Posterior vena cava (tissue), 2 donors: ENCODE measurements around the gene CXXC5. TPM values are rescaled to one million over a fixed set of nuclear protein-coding genes. Genes with fewer than 3 reads are reported as not detected.
A peak's percentile ranks its signal among the peaks of the same experiment; 100 is the strongest.
"Not testable (repeated sequence)": the region's sequence is repeated elsewhere in the genome, so short reads cannot be mapped to it uniquely, and the experiment has no call there.

Experiments
- DNase-seq: peaks from one replicate; pipeline ENCODE4 v3.0.0-alpha.2; 2020; ENCODE audit warnings: low spot score
- intact Hi-C, 2 donors: fragments of 100-400 bp; cut with DNase I; formaldehyde crosslinking; loops; one replicate each; pipeline versions ENCODE4 v1.14.1 to v1.14.2; 2022 to 2023
- total RNA-seq, 2 donors: library from RNA; stranded (reverse); fragmentation: NEBNext Ultra II Directional; extraction: Animal tissue kit (Norgen Biotek cat#: 25700); gene quantifications; one replicate each; pipeline ENCODE4 v1.2.1, GENCODE V29; 2021
- donor health status: DM: yes; HTN: yes; CAD: no.
- donor health status: DM: yes; HTN: yes; CAD: no.

Gene CXXC5
- total RNA-seq, 2 donors from 2014 or later, result 48.9 to 49.1 TPM

- intact Hi-C loops, result loop anchor here in 1 of 2 donors (5.0 kb wide), 1 partner anchor 50 kb away; no protein-coding TSS in a partner anchor
- no peak for DNase-seq
Measured at GRCh38 chr5:139712412-139712811, 64.3 kb downstream of the CXXC5 start.

GRCh38 chr5:139713898-139714297 is 65.7 kb downstream of the CXXC5 start:
- not testable (repeated sequence) for DNase-seq
- intact Hi-C loops, result loop anchor here in 1 of 2 donors (5.0 kb wide), 1 partner anchor 48 kb away; no protein-coding TSS in a partner anchor

GRCh38 chr5:139717221-139717620 is 69.1 kb downstream of the CXXC5 start:
- DNase-seq, result no peak
- intact Hi-C loops, result no loop called here

DNA sequence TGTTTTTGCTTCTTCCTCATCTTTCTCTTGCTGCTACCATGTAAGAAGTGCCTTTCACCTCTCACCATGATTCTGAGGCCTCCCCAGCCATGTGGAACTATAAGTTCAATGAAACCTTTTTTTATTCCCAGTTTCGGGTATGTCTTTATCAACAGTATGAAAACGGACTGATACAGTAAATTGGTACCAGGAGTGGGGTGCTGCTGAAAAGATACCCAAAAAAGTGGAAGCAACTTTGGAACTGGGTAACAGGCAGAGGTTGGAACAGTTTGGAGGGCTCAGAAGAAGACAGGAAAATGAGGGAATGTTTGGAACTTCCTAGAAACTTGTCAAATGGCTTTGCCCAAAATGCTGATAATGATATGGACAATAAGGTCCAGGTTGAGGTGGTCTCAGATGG is 70.3 kb downstream of the CXXC5 start:
- DNase-seq, result not testable (repeated sequence)

DNA sequence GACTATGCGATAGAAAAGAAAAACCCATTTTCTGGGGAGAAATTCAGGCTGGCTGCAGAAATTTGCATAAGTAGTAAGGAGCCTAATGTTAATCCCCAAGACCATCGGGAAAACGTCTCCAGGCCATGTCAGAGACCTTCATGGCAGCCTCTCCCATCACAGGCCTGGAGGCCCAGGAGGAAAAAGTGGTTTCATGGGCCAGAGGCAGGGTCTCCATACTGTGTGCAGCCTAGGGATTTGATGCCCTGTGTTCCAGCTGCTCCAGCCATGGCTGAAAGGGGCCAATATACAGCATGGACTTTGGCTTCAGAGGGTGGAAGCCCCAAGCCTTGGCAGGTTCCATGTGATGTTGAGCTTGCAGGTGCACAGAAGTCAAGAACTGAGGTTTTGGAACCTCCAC is 71.8 kb downstream of the CXXC5 start:
- intact Hi-C loops, result loop anchor here in 1 of 2 donors (1.0 kb wide), 1 partner anchor 17 kb away; no protein-coding TSS in a partner anchor
- not testable (repeated sequence) for DNase-seq

More for the DNA sequence above, 70.3 kb downstream of the CXXC5 start:
- intact Hi-C loops, result not testable (repeated sequence)

GRCh38 chr5:139723986-139724587 is 75.9 kb downstream of the CXXC5 start:
- intact Hi-C loops, result no loop called here
- no peak for DNase-seq

- peak; percentile 94 for DNase-seq
- intact Hi-C loops, result no loop called here
Measured at GRCh38 chr5:139725073-139725830, 77.1 kb downstream of the CXXC5 start.

DNA sequence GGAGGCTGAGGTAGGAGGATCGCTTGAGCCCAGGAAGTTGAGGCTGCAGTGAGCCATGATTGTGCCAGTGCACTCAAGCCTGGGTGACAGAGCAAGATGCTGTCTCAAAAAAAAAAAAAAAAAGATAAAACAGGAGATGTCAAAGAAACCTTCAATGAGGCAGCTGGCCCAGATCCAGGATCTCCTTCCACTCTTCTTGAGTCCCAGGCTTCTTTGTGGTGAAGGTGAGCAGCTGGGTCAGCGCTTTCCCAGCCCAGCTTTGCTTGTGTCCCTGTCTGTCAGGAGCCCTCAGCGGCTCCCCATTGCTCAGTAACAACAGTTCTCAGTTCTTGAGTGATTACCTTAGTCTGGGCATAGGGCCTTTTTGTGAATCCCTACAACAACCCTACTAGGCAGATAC is 78.1 kb downstream of the CXXC5 start:
- intact Hi-C loops, result no loop called here
- no peak for DNase-seq

- DNase-seq, intact Hi-C loops: not testable (repeated sequence)
Measured at GRCh38 chr5:139727615-139728014, 79.5 kb downstream of the CXXC5 start.

DNA sequence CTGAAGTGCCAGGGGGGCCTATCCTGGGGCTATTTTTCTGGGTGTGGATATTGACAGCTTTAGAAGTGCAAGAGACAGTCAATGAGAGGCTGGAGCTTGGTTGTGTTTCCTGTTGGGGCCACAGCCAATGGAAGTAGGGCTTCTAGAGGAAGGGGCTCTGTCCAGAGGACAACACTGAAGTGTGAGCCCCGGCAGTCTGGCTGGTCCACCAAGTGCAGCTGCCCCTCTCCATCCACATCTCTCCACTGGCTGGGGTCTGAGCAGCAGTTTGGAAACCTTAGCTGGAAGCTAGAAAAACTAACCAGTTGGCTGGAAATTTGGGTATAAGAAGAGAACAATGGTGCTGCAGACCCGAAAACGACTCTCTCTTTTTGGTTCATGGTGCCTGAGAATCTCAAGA is 83.1 kb downstream of the CXXC5 start:
- no peak for DNase-seq
- intact Hi-C loops, result loop anchor here in 1 of 2 donors (2.0 kb wide), 1 partner anchor 30 kb away; no protein-coding TSS in a partner anchor

DNA sequence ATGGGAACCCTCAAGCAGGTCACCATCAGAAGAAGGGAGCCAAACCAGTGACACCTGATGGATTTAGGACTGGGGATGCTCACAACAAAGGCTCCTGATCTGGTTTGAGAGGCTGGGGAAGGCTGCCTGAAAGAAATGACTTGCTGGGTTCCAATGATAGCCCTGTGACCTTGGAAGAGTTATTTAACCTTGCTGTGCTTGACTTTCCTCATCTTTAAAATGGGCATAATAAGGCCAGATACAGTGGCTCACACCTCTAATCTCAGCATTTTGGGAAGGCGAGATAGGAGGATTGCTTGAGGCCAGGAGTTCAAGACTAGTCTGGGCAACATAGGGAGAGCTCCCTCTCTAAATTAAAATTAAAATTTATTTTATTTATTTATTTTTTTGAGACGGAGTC is 83.9 kb downstream of the CXXC5 start:
- DNase-seq, result no peak
- intact Hi-C loops, result no loop called here

GRCh38 chr5:139733010-139733688 is 85.0 kb downstream of the CXXC5 start:
- intact Hi-C loops, result no loop called here
- no peak for DNase-seq

Other genes starting within 250 kb of the CXXC5 start
- 1 to 10 TPM; 1.9 to 2.6 TPM for gene SPATA24, start 244.3 kb upstream of the CXXC5 start, total RNA-seq
- 10 to 100 TPM; 13.3 to 18.8 TPM for gene DNAJC18, start 208.8 kb upstream of the CXXC5 start, total RNA-seq
- 10 to 100 TPM; 39.7 to 46.6 TPM for gene ECSCR, start 185.6 kb upstream of the CXXC5 start, total RNA-seq
- not detected for gene SMIM33, start 177.3 kb upstream of the CXXC5 start, total RNA-seq
- gene STING1, start 165.6 kb upstream of the CXXC5 start, total RNA-seq, result 100 to 1,000 TPM in 1 of 2 donors, 10 to 100 TPM in 1; 91.5 to 101 TPM
- 100 to 1,000 TPM; 105 to 132 TPM for gene UBE2D2, start 87.0 kb upstream of the CXXC5 start, total RNA-seq
- gene PSD2, start 147.5 kb downstream of the CXXC5 start, total RNA-seq, result under 1 TPM; 0.14 TPM